ENCODE results near the gene LSM12.
"Not testable (repeated sequence)": the region's sequence is repeated elsewhere in the genome, so short reads cannot be mapped to it uniquely, and the experiment has no call there.

LSM12 gene

GRCh38 chr17:44108440-44109311 is 42.2 kb upstream of the LSM12 start:
- no peak overlapping the region for H3K9ac ChIP-seq (ENCODE audit: low read length)
- no peak overlapping the region for H3K27ac ChIP-seq (ENCODE audit: low read depth, low read length)
- H3K27me3 ChIP-seq (ENCODE audit: control insufficient read depth, insufficient read depth, low read length), result no peaks in the 10 kb centered on the region
- H3K36me3 ChIP-seq (ENCODE audit: control insufficient read depth, insufficient read depth, low read length), result peaks cover 3% of the 10 kb centered on the region; the same call in 1 of the 2 replicates
- H3K9me3 ChIP-seq (ENCODE audit: control insufficient read depth, insufficient read depth, low read depth, low read length), result no peaks in the 10 kb centered on the region
- H3K4me3 ChIP-seq (ENCODE audit: low read depth, low read length), result no peak overlapping the region
- H3K4me1 ChIP-seq (ENCODE audit: control insufficient read depth, insufficient read depth, low read length), result peaks cover 64% of the 10 kb centered on the region

- Histone ChIP-seq H3K4me3 (ENCODE audit: low read depth, low read length) (no peak overlapping the region), H3K9ac (ENCODE audit: low read length) (no peak overlapping the region), H3K9me3 (ENCODE audit: control insufficient read depth, insufficient read depth, low read depth, low read length) (no peaks in the 10 kb centered on the region), H3K36me3 (ENCODE audit: control insufficient read depth, insufficient read depth, low read length) (peaks cover 3% of the 10 kb centered on the region; the same call in 1 of the 2 replicates), H3K27ac (ENCODE audit: low read depth, low read length) (no peak overlapping the region), H3K4me1 (ENCODE audit: control insufficient read depth, insufficient read depth, low read length) (peaks cover 60% of the 10 kb centered on the region), H3K27me3 (ENCODE audit: control insufficient read depth, insufficient read depth, low read length) (no peaks in the 10 kb centered on the region)
Measured at GRCh38 chr17:44106801-44107200, 40.3 kb upstream of the LSM12 start.

GRCh38 chr17:44105941-44106340 is 39.5 kb upstream of the LSM12 start:
- Histone ChIP-seq H3K27ac (ENCODE audit: low read depth, low read length) (no peak overlapping the region), H3K9me3 (ENCODE audit: control insufficient read depth, insufficient read depth, low read depth, low read length) (no peaks in the 10 kb centered on the region), H3K4me1 (ENCODE audit: control insufficient read depth, insufficient read depth, low read length) (peaks cover 59% of the 10 kb centered on the region), H3K36me3 (ENCODE audit: control insufficient read depth, insufficient read depth, low read length) (peaks cover 3% of the 10 kb centered on the region; the same call in 1 of the 2 replicates), H3K9ac (ENCODE audit: low read length) (no peak overlapping the region), H3K27me3 (ENCODE audit: control insufficient read depth, insufficient read depth, low read length) (no peaks in the 10 kb centered on the region), H3K4me3 (ENCODE audit: low read depth, low read length) (no peak overlapping the region)

- Histone ChIP-seq H3K36me3 (ENCODE audit: control insufficient read depth, insufficient read depth, low read length) (peaks cover 3% of the 10 kb centered on the region; the same call in 1 of the 2 replicates), H3K27ac (ENCODE audit: low read depth, low read length) (no peak overlapping the region), H3K9me3 (ENCODE audit: control insufficient read depth, insufficient read depth, low read depth, low read length) (no peaks in the 10 kb centered on the region), H3K4me1 (ENCODE audit: control insufficient read depth, insufficient read depth, low read length) (peaks cover 55% of the 10 kb centered on the region), H3K27me3 (ENCODE audit: control insufficient read depth, insufficient read depth, low read length) (no peaks in the 10 kb centered on the region), H3K4me3 (ENCODE audit: low read depth, low read length) (no peak overlapping the region), H3K9ac (ENCODE audit: low read length) (no peak overlapping the region)
Measured at GRCh38 chr17:44105483-44105882, 39.0 kb upstream of the LSM12 start.

- Histone ChIP-seq H3K9me3 (ENCODE audit: control insufficient read depth, insufficient read depth, low read depth, low read length) (no peaks in the 10 kb centered on the region), H3K9ac (ENCODE audit: low read length) (peak overlapping the region; percentile 25), H3K27me3 (ENCODE audit: control insufficient read depth, insufficient read depth, low read length) (no peaks in the 10 kb centered on the region), H3K4me3 (ENCODE audit: low read depth, low read length) (no peak overlapping the region), H3K4me1 (ENCODE audit: control insufficient read depth, insufficient read depth, low read length) (peaks cover 31% of the 10 kb centered on the region), H3K27ac (ENCODE audit: low read depth, low read length) (no peak overlapping the region), H3K36me3 (ENCODE audit: control insufficient read depth, insufficient read depth, low read length) (no peaks in the 10 kb centered on the region)
Measured at GRCh38 chr17:44102849-44103622, 36.6 kb upstream of the LSM12 start.

GRCh38 chr17:44101858-44102257 is 35.4 kb upstream of the LSM12 start:
- not testable (repeated sequence) for H3K9ac ChIP-seq (ENCODE audit: low read length); H3K27ac ChIP-seq (ENCODE audit: low read depth, low read length); H3K36me3 ChIP-seq (ENCODE audit: control insufficient read depth, insufficient read depth, low read length); H3K9me3 ChIP-seq (ENCODE audit: control insufficient read depth, insufficient read depth, low read depth, low read length); H3K27me3 ChIP-seq (ENCODE audit: control insufficient read depth, insufficient read depth, low read length); H3K4me3 ChIP-seq (ENCODE audit: low read depth, low read length)
- H3K4me1 ChIP-seq (ENCODE audit: control insufficient read depth, insufficient read depth, low read length), result peaks cover 33% of the 10 kb centered on the region

GRCh38 chr17:44097110-44097958 is 30.9 kb upstream of the LSM12 start:
- no peaks in the 10 kb centered on the region for H3K9me3 ChIP-seq (ENCODE audit: control insufficient read depth, insufficient read depth, low read depth, low read length)
- no peak overlapping the region for H3K27ac ChIP-seq (ENCODE audit: low read depth, low read length)
- H3K9ac ChIP-seq (ENCODE audit: low read length), result no peak overlapping the region
- no peaks in the 10 kb centered on the region for H3K27me3 ChIP-seq (ENCODE audit: control insufficient read depth, insufficient read depth, low read length)
- H3K4me1 ChIP-seq (ENCODE audit: control insufficient read depth, insufficient read depth, low read length), result peaks cover 39% of the 10 kb centered on the region
- no peak overlapping the region for H3K4me3 ChIP-seq (ENCODE audit: low read depth, low read length)
- H3K36me3 ChIP-seq (ENCODE audit: control insufficient read depth, insufficient read depth, low read length), result peaks cover 8% of the 10 kb centered on the region

GRCh38 chr17:44095647-44096496 is 29.4 kb upstream of the LSM12 start:
- peaks cover 33% of the 10 kb centered on the region for H3K4me1 ChIP-seq (ENCODE audit: control insufficient read depth, insufficient read depth, low read length)
- H3K9me3 ChIP-seq (ENCODE audit: control insufficient read depth, insufficient read depth, low read depth, low read length), result no peaks in the 10 kb centered on the region
- no peaks in the 10 kb centered on the region for H3K27me3 ChIP-seq (ENCODE audit: control insufficient read depth, insufficient read depth, low read length)
- H3K27ac ChIP-seq (ENCODE audit: low read depth, low read length), result peak overlapping the region; percentile 64
- H3K36me3 ChIP-seq (ENCODE audit: control insufficient read depth, insufficient read depth, low read length), result peaks cover 22% of the 10 kb centered on the region
- H3K9ac ChIP-seq (ENCODE audit: low read length), result peak overlapping the region; percentile 77
- H3K4me3 ChIP-seq (ENCODE audit: low read depth, low read length), result peak overlapping the region; percentile 55

- Histone ChIP-seq H3K27me3 (ENCODE audit: control insufficient read depth, insufficient read depth, low read length) (no peaks in the 10 kb centered on the region), H3K9ac (ENCODE audit: low read length) (peak overlapping the region; percentile 40), H3K9me3 (ENCODE audit: control insufficient read depth, insufficient read depth, low read depth, low read length) (no peaks in the 10 kb centered on the region), H3K27ac (ENCODE audit: low read depth, low read length) (peak overlapping the region; percentile 64), H3K36me3 (ENCODE audit: control insufficient read depth, insufficient read depth, low read length) (peaks cover 24% of the 10 kb centered on the region), H3K4me1 (ENCODE audit: control insufficient read depth, insufficient read depth, low read length) (peaks cover 33% of the 10 kb centered on the region), H3K4me3 (ENCODE audit: low read depth, low read length) (peak overlapping the region; percentile 55)
Measured at GRCh38 chr17:44095388-44095646, 28.8 kb upstream of the LSM12 start.

- H3K4me3 ChIP-seq (ENCODE audit: low read depth, low read length), result peak overlapping the region; percentile 55
- H3K9ac ChIP-seq (ENCODE audit: low read length), result peak overlapping the region; percentile 40
Measured at GRCh38 chr17:44094701-44095387, 28.4 kb upstream of the LSM12 start.

More at GRCh38 chr17:44094701-44095387, 28.4 kb upstream of the LSM12 start:
- peaks cover 24% of the 10 kb centered on the region for H3K36me3 ChIP-seq (ENCODE audit: control insufficient read depth, insufficient read depth, low read length)
- H3K9me3 ChIP-seq (ENCODE audit: control insufficient read depth, insufficient read depth, low read depth, low read length), result no peaks in the 10 kb centered on the region
- H3K27me3 ChIP-seq (ENCODE audit: control insufficient read depth, insufficient read depth, low read length), result no peaks in the 10 kb centered on the region
- peak overlapping the region; percentile 64 for H3K27ac ChIP-seq (ENCODE audit: low read depth, low read length)
- peaks cover 33% of the 10 kb centered on the region for H3K4me1 ChIP-seq (ENCODE audit: control insufficient read depth, insufficient read depth, low read length)

Measured in HUES6 (cell line).